Measurements from ENCODE around the gene LRRC36.

LRRC36 gene

GRCh38 chr16:67423611-67424260 lies 97.1 kb downstream of the LRRC36 start:
- Histone ChIP-seq H2AFZ (ENCODE audit: low read depth) (no peak overlapping the region), H3K4me1 (ENCODE audit: low read depth, poor library complexity, severe bottlenecking) (no peaks in the 10 kb centered on the region), H4K20me1 (ENCODE audit: insufficient read depth) (no peaks in the 10 kb centered on the region), H3K36me3 (ENCODE audit: insufficient read depth) (no peaks in the 10 kb centered on the region), H3K9ac (no peak overlapping the region), H3K27me3 (ENCODE audit: insufficient read depth, low read depth) (peaks cover 14% of the 10 kb centered on the region; the same call in 1 of the 2 replicates), H3K79me2 (ENCODE audit: insufficient read depth, low read depth) (no peaks in the 10 kb centered on the region), H3K4me3 (IDR thresholded peaks at IDR 0.05; ENCODE audit: insufficient read depth, low read depth, low read length) (no peak overlapping the region), H3K27ac (no peak overlapping the region), H3K4me2 (no peak overlapping the region)
- no peak for TF ChIP-seq CTCF (conservative IDR thresholded peaks at IDR 0.05; ENCODE audit: low read depth, low read length)

DNA sequence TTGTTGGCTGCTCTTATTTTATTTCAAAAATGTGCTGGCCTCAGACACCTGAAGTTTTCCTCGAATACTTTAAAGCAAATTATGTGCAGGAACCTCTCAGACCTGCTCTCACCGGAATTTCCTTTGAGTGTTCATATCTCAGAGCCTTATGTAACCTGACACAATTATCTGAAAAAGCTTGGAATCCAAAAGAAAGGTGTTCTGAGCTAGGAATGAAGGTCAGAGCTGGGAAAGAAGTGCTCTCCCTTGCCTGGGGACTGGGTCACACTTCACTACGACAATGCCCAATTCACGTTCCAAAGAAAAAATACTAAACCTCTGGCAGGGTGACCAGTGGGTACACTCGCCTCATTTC lies 97.6 kb downstream of the LRRC36 start:
- Histone ChIP-seq H3K4me1 (ENCODE audit: low read depth, poor library complexity, severe bottlenecking) (no peaks in the 10 kb centered on the region), H4K20me1 (ENCODE audit: insufficient read depth) (no peaks in the 10 kb centered on the region), H3K9ac (no peak overlapping the region), H3K27ac (no peak overlapping the region), H3K4me2 (no peak overlapping the region), H3K36me3 (ENCODE audit: insufficient read depth) (no peaks in the 10 kb centered on the region), H3K4me3 (IDR thresholded peaks at IDR 0.05; ENCODE audit: insufficient read depth, low read depth, low read length) (no peak overlapping the region), H3K27me3 (ENCODE audit: insufficient read depth, low read depth) (peaks cover 17% of the 10 kb centered on the region; the same call in 1 of the 2 replicates), H3K79me2 (ENCODE audit: insufficient read depth, low read depth) (no peaks in the 10 kb centered on the region), H2AFZ (ENCODE audit: low read depth) (no peak overlapping the region)
- no peak for TF ChIP-seq CTCF (conservative IDR thresholded peaks at IDR 0.05; ENCODE audit: low read depth, low read length)

DNA sequence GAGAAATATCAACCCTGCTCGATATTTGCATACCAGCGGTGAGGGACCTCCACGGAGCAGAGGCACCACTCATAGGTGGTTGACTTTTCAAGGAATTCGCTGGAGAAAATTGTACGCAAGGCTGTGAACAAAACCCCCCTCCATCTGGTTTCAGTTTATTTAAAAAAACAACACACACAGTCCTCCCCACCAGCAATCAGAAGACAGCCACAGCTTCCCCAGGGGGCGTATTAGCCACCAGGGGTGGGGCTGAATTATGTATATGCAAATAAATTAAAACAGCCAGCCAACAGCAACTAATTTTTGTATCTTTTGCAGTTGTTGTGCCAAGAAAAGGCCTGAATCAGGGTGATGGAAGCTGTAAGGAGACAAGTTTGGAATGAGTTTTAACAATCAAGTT lies 98.4 kb downstream of the LRRC36 start:
- H3K9ac ChIP-seq = no peak overlapping the region

GRCh38 chr16:67425580-67425979 lies 99.0 kb downstream of the LRRC36 start:
- H3K27ac ChIP-seq = no peak overlapping the region
- no peak for TF ChIP-seq CTCF (conservative IDR thresholded peaks at IDR 0.05; ENCODE audit: low read depth, low read length)
- no peaks in the 10 kb centered on the region for H4K20me1 ChIP-seq (ENCODE audit: insufficient read depth)
- no peaks in the 10 kb centered on the region for H3K4me1 ChIP-seq (ENCODE audit: low read depth, poor library complexity, severe bottlenecking)
- no peak overlapping the region for H3K4me3 ChIP-seq (IDR thresholded peaks at IDR 0.05; ENCODE audit: insufficient read depth, low read depth, low read length)
- no peaks in the 10 kb centered on the region for H3K36me3 ChIP-seq (ENCODE audit: insufficient read depth)
- H3K4me2 ChIP-seq = no peak overlapping the region
- no peak overlapping the region for H2AFZ ChIP-seq (ENCODE audit: low read depth)
- no peaks in the 10 kb centered on the region for H3K79me2 ChIP-seq (ENCODE audit: insufficient read depth, low read depth)
- peaks cover 27% of the 10 kb centered on the region for H3K27me3 ChIP-seq (ENCODE audit: insufficient read depth, low read depth)
- no peak overlapping the region for H3K9ac ChIP-seq

More for the DNA sequence above, 98.4 kb downstream of the LRRC36 start:
- Histone ChIP-seq H3K27me3 (ENCODE audit: insufficient read depth, low read depth) (peaks cover 22% of the 10 kb centered on the region; the same call in 1 of the 2 replicates), H3K79me2 (ENCODE audit: insufficient read depth, low read depth) (no peaks in the 10 kb centered on the region), H3K36me3 (ENCODE audit: insufficient read depth) (no peaks in the 10 kb centered on the region), H4K20me1 (ENCODE audit: insufficient read depth) (no peaks in the 10 kb centered on the region), H3K4me3 (IDR thresholded peaks at IDR 0.05; ENCODE audit: insufficient read depth, low read depth, low read length) (no peak overlapping the region), H2AFZ (ENCODE audit: low read depth) (no peak overlapping the region), H3K4me2 (no peak overlapping the region), H3K27ac (no peak overlapping the region), H3K4me1 (ENCODE audit: low read depth, poor library complexity, severe bottlenecking) (no peaks in the 10 kb centered on the region)
- TF ChIP-seq CTCF (conservative IDR thresholded peaks at IDR 0.05; ENCODE audit: low read depth, low read length) = no peak

Measured in KMS-11 (cell line).